Keratinocyte (primary cell): ENCODE data around the gene ZIC2. TPM values are rescaled to one million over a fixed set of nuclear protein-coding genes. Genes with fewer than 3 reads are reported as not detected.
A peak's percentile ranks its signal among the peaks of the same experiment; 100 is the strongest.

Source experiments
- DNase-seq: peaks from one replicate; pipeline ENCODE4 v3.0.0-alpha.2; 2011; ENCODE audit warnings: low read depth, missing footprints, low spot score
- FAIRE-seq: peaks from 2 replicates; lab custom pipeline; 2011; peaks lifted over from hg19 to GRCh38; lab: Jason Lieb, UNC
- H2AFZ ChIP-seq: 2 replicates; pipeline ENCODE4 v1.6.0; 2012; ENCODE audit warnings: low read length, control low read depth, inconsistent platforms; ENCODE audit not compliant: control insufficient read depth
- H3K27ac ChIP-seq: 2 replicates; pipeline ENCODE4 v1.5.1; 2011; ENCODE audit warnings: low read length; ENCODE audit not compliant: control insufficient read depth, insufficient read depth
- H3K27me3 ChIP-seq: 3 replicates; pipeline ENCODE4 v1.6.0; 2011; ENCODE audit warnings: low read length; ENCODE audit not compliant: control insufficient read depth, insufficient read depth; ENCODE audit errors: extremely low read depth
- H3K36me3 ChIP-seq, 2 experiments: 2 replicates in 1 of 2; 3 replicates in 1 of 2; pipeline ENCODE4 v1.5.1; 2011; ENCODE audit warnings: low read length in 2 of 2, mild to moderate bottlenecking in 1 of 2; ENCODE audit not compliant: control insufficient read depth in 2 of 2, insufficient read depth in 2 of 2; ENCODE audit errors: extremely low read depth in 1 of 2
- H3K4me1 ChIP-seq: 3 replicates; pipeline ENCODE4 v1.5.1; 2011; ENCODE audit warnings: low read length; ENCODE audit not compliant: control insufficient read depth, insufficient read depth; ENCODE audit errors: extremely low read depth
- H3K4me2 ChIP-seq: 3 replicates; pipeline ENCODE4 v1.6.0; 2011; ENCODE audit warnings: low read depth, low read length; ENCODE audit not compliant: control insufficient read depth, insufficient read depth; ENCODE audit errors: extremely low read depth
- H3K4me3 ChIP-seq, 3 experiments: fragments of 200-600 bp in 1 of 3; sonication (generic) in 1 of 3; 2 replicates in 2 of 3; 3 replicates in 1 of 3; pipeline ENCODE4 v1.5.1; 2011 to 2016; ENCODE audit warnings: low read length in 3 of 3, mild to moderate bottlenecking in 3 of 3, control low read depth in 2 of 3, inconsistent platforms in 1 of 3, low read depth in 1 of 3, mixed read lengths in 1 of 3, mixed run types in 1 of 3, moderate library complexity in 1 of 3; ENCODE audit not compliant: control insufficient read depth in 2 of 3, insufficient read depth in 2 of 3; ENCODE audit errors: extremely low read depth in 1 of 3
- H3K79me2 ChIP-seq: 2 replicates; pipeline ENCODE4 v1.6.0; 2012; ENCODE audit warnings: low read length; ENCODE audit not compliant: control insufficient read depth, insufficient read depth
- H3K9ac ChIP-seq: 3 replicates; pipeline ENCODE4 v1.6.0; 2011; ENCODE audit warnings: low read length; ENCODE audit not compliant: control insufficient read depth, insufficient read depth; ENCODE audit errors: extremely low read depth
- H3K9me1 ChIP-seq: 3 replicates; pipeline ENCODE4 v1.6.0; 2011; ENCODE audit warnings: low read length; ENCODE audit not compliant: control insufficient read depth, insufficient read depth; ENCODE audit errors: extremely low read depth
- H3K9me3 ChIP-seq: 2 replicates; pipeline ENCODE4 v1.5.1; 2012; ENCODE audit warnings: low read depth, low read length; ENCODE audit not compliant: control insufficient read depth
- H4K20me1 ChIP-seq: 3 replicates; pipeline ENCODE4 v1.6.0; 2011; ENCODE audit warnings: low read length; ENCODE audit not compliant: control insufficient read depth, insufficient read depth; ENCODE audit errors: extremely low read depth
- CTCF ChIP-seq, 3 experiments: IDR thresholded peaks in 1 of 3; conservative IDR thresholded peaks in 1 of 3; optimal IDR thresholded peaks in 1 of 3; 2 replicates in 2 of 3; 3 replicates in 1 of 3; pipeline versions ENCODE3 to v1.5.1; 2011; ENCODE audit warnings: low read length in 3 of 3, mild to moderate bottlenecking in 3 of 3, moderate library complexity in 2 of 3, control low read depth in 1 of 3, inconsistent platforms in 1 of 3; ENCODE audit not compliant: insufficient read depth in 2 of 3; ENCODE audit errors: extremely low read depth in 1 of 3
- EZH2 ChIP-seq: IDR thresholded peaks from one replicate; pipeline ENCODE4 v1.6.1; 2012; ENCODE audit warnings: inconsistent platforms, mild to moderate bottlenecking, low read length, moderate library complexity
- dilution Hi-C: fragments of 300-500 bp; cut with MboI; formaldehyde crosslinking; loops from one replicate; pipeline ENCODE4 v1.7.0; 2020; ENCODE audit warnings: low sequenced_read_pairs; ENCODE audit not compliant: extremely low pct_ligation_motif_present
- polyA plus RNA-seq, 5 experiments: library from polyadenylated mRNA; depleted of rRNA in 3 of 5; stranded (reverse) in 3 of 5; stranded (forward) in 1 of 5; unstranded in 1 of 5; fragments of >200 nt; gene quantifications; 1 replicate in 1 of 5; 2 replicates in 3 of 5; 3 replicates in 1 of 5; pipeline versions ENCODE4 v1.2.1 to v1.2.3, GENCODE V29; 2011 to 2012; ENCODE audit warnings: missing spikeins in 2 of 5, low read depth in 1 of 5, low replicate concordance in 1 of 5

Gene ZIC2
- polyA plus RNA-seq, 1 donor (not counting 4 experiments of a cell fraction or from before 2014, with no cell fraction given) = not detected

DNA sequence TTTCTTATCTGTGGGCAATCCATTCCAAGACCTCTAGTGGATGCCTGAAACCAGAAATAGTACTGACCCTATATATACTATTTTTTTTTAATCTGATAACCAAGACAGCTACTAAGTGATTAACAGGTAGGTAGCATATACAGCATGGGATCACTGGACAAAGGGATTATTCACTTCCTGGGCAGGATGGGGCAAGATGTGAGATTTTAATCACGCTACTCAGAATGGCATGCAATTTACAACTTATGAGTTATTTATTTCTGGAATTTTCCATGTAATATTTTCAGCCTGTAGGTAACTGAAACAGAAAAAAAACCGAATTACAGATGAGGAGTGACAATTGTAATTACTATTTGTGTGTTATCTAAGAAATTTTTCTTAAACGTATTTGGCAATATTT, 41.2 kb downstream of the ZIC2 start:
- H3K36me3 ChIP-seq = no peaks in the 10 kb centered on the region
- H3K9ac ChIP-seq = no peak overlapping the region
- dilution Hi-C loops = no loop called here
- FAIRE-seq = peak; percentile 44
- H3K4me2 ChIP-seq = no peak overlapping the region
- H3K4me1 ChIP-seq = peaks cover 3% of the 10 kb centered on the region
- peak; percentile 28 for DNase-seq
- H4K20me1 ChIP-seq = no peaks in the 10 kb centered on the region
- no peaks in the 10 kb centered on the region for H3K9me3 ChIP-seq
- H3K4me3 ChIP-seq = no peak overlapping the region
- H2AFZ ChIP-seq = no peak overlapping the region
- H3K79me2 ChIP-seq = no peaks in the 10 kb centered on the region
- H3K9me1 ChIP-seq = no peaks in the 10 kb centered on the region
- no peaks in the 10 kb centered on the region for H3K27me3 ChIP-seq
- no peak for TF ChIP-seq CTCF (optimal IDR thresholded peaks at IDR 0.05 in 1 of 3, IDR thresholded peaks at IDR 0.05 in 1 of 3, conservative IDR thresholded peaks at IDR 0.05 in 1 of 3; ENCODE audit: extremely low read depth in 1 of 3, insufficient read depth in 2 of 3, low read length in 3 of 3)
- H3K27ac ChIP-seq = no peak overlapping the region

GRCh38 chr13:100024023-100024422, 42.4 kb downstream of the ZIC2 start:
- H3K9me3 ChIP-seq = no peaks in the 10 kb centered on the region
- no peak for FAIRE-seq

More at GRCh38 chr13:100024023-100024422, 42.4 kb downstream of the ZIC2 start:
- H3K36me3 ChIP-seq = no peaks in the 10 kb centered on the region
- no peak overlapping the region for H3K4me2 ChIP-seq
- DNase-seq = no peak
- no peaks in the 10 kb centered on the region for H4K20me1 ChIP-seq
- no peak for TF ChIP-seq EZH2
- TF ChIP-seq CTCF (optimal IDR thresholded peaks at IDR 0.05 in 1 of 3, IDR thresholded peaks at IDR 0.05 in 1 of 3, conservative IDR thresholded peaks at IDR 0.05 in 1 of 3; ENCODE audit: extremely low read depth in 1 of 3, insufficient read depth in 2 of 3, low read length in 3 of 3) = no peak
- H2AFZ ChIP-seq = peak overlapping the region; percentile 49
- dilution Hi-C loops = no loop called here
- no peak overlapping the region for H3K27ac ChIP-seq
- no peaks in the 10 kb centered on the region for H3K27me3 ChIP-seq
- H3K79me2 ChIP-seq = no peaks in the 10 kb centered on the region
- no peak overlapping the region for H3K9ac ChIP-seq
- no peaks in the 10 kb centered on the region for H3K9me1 ChIP-seq
- H3K4me1 ChIP-seq = peaks cover 3% of the 10 kb centered on the region
- no peak overlapping the region for H3K4me3 ChIP-seq
